Jurkat, Clone E6-1 (cell line): ENCODE measurements around the gene PRRT2.

Experiments used
- DNase-seq: peaks from one replicate; pipeline ENCODE4 v3.0.0-alpha.2; 2011; ENCODE audit warnings: low read depth, low spot score
- H3K4me3 ChIP-seq: 2 replicates; pipeline ENCODE4 v1.5.1; 2011; ENCODE audit warnings: mild to moderate bottlenecking, low read length, control low read depth, moderate library complexity

Gene PRRT2

GRCh38 chr16:29850998-29851397, 39.0 kb downstream of the PRRT2 start:
- no peak overlapping the region for H3K4me3 ChIP-seq
- no peak for DNase-seq

GRCh38 chr16:29852654-29853053, 40.7 kb downstream of the PRRT2 start:
- no peak overlapping the region for H3K4me3 ChIP-seq
- no peak for DNase-seq

GRCh38 chr16:29854520-29855100, 42.6 kb downstream of the PRRT2 start:
- no peak overlapping the region for H3K4me3 ChIP-seq
- no peak for DNase-seq

GRCh38 chr16:29857133-29857760, 45.3 kb downstream of the PRRT2 start:
- DNase-seq: no peak
- H3K4me3 ChIP-seq: no peak overlapping the region

GRCh38 chr16:29858149-29858849, 46.3 kb downstream of the PRRT2 start:
- DNase-seq: no peak
- no peak overlapping the region for H3K4me3 ChIP-seq

GRCh38 chr16:29858974-29859373, 47.0 kb downstream of the PRRT2 start:
- no peak overlapping the region for H3K4me3 ChIP-seq
- no peak for DNase-seq

GRCh38 chr16:29860218-29860617, 48.2 kb downstream of the PRRT2 start:
- no peak overlapping the region for H3K4me3 ChIP-seq
- DNase-seq: no peak

- DNase-seq: no peak
- H3K4me3 ChIP-seq: peak overlapping the region; percentile 81
Measured at GRCh38 chr16:29862383-29862883, 50.4 kb downstream of the PRRT2 start.

- DNase-seq: peak; percentile 99
- H3K4me3 ChIP-seq: peak within 1 kb of the TSS; percentile 81
Measured at GRCh38 chr16:29862884-29863668, 51.1 kb downstream of the PRRT2 start, which contains the start of gene CDIPT. CDIPT (minus strand) TSS chr16:29863226; CDS start chr16:29862857, 369 bp downstream.

GRCh38 chr16:29863669-29863984, 51.6 kb downstream of the PRRT2 start:
- no peak for DNase-seq
- peak overlapping the region; percentile 81 for H3K4me3 ChIP-seq

GRCh38 chr16:29864205-29864604, 52.2 kb downstream of the PRRT2 start:
- no peak overlapping the region for H3K4me3 ChIP-seq
- DNase-seq: no peak
